Activated naive CD8-positive, alpha-beta T cell treated with anti-CD3 and anti-CD28 coated beads for 36 hours (primary cell): Measurements from ENCODE around the gene ARHGEF18. TPM values are rescaled to one million over a fixed set of nuclear protein-coding genes. Genes with fewer than 3 reads are reported as not detected.
"Not testable (repeated sequence)": the region's sequence is repeated elsewhere in the genome, so short reads cannot be mapped to it uniquely, and the experiment has no call there.

Source experiments
- DNase-seq: peaks from one replicate; pipeline ENCODE4 v3.0.0; 2021
- H3K27ac Mint-ChIP-seq: one replicate; pipeline ENCODE4 v1.8.0; 2022; ENCODE audit warnings: mild to moderate bottlenecking, moderate library complexity, mixed read lengths
- H3K27me3 Mint-ChIP-seq: one replicate; pipeline ENCODE4 v1.8.0; 2022; ENCODE audit warnings: mild to moderate bottlenecking, mixed read lengths
- H3K36me3 Mint-ChIP-seq: one replicate; pipeline ENCODE4 v1.8.0; 2021; ENCODE audit warnings: mild to moderate bottlenecking, mixed read lengths
- H3K4me1 Mint-ChIP-seq: one replicate; pipeline ENCODE4 v1.8.0; 2021; ENCODE audit warnings: mixed read lengths
- H3K4me3 Mint-ChIP-seq: one replicate; pipeline ENCODE4 v1.8.0; 2022; ENCODE audit warnings: mild to moderate bottlenecking, moderate library complexity, mixed read lengths
- H3K9me3 Mint-ChIP-seq: one replicate; pipeline ENCODE4 v1.8.0; 2022; ENCODE audit warnings: mixed read lengths
- total RNA-seq, 2 experiments: library from RNA; stranded (reverse); gene quantifications; one replicate each; pipeline ENCODE4 v1.2.3, GENCODE V29; 2021

Gene ARHGEF18
- total RNA-seq, 2 experiments from 2014 or later: 26.3 to 30.8 TPM

- peaks cover 21% of the 10 kb centered on the region for H3K4me1 Mint-ChIP-seq
- peak overlapping the region; percentile 56 for H3K27ac Mint-ChIP-seq
- H3K36me3 Mint-ChIP-seq: no peaks in the 10 kb centered on the region
- peaks cover 3% of the 10 kb centered on the region for H3K27me3 Mint-ChIP-seq
- H3K9me3 Mint-ChIP-seq: peaks cover 4% of the 10 kb centered on the region
- no peak for DNase-seq
- H3K4me3 Mint-ChIP-seq: no peak overlapping the region
Measured at GRCh38 chr19:7336321-7336973, 12.3 kb upstream of the ARHGEF18 start.

GRCh38 chr19:7337380-7338194 lies 11.2 kb upstream of the ARHGEF18 start:
- H3K36me3 Mint-ChIP-seq: no peaks in the 10 kb centered on the region

GRCh38 chr19:7340959-7341837 lies 7.5 kb upstream of the ARHGEF18 start:
- H3K27me3 Mint-ChIP-seq: peaks cover 3% of the 10 kb centered on the region
- H3K4me1 Mint-ChIP-seq: peaks cover 40% of the 10 kb centered on the region
- H3K9me3 Mint-ChIP-seq: peaks cover 4% of the 10 kb centered on the region
- H3K4me3 Mint-ChIP-seq: no peak overlapping the region
- no peak overlapping the region for H3K27ac Mint-ChIP-seq
- no peaks in the 10 kb centered on the region for H3K36me3 Mint-ChIP-seq
- peak; percentile 77 for DNase-seq

More at GRCh38 chr19:7337380-7338194, 11.2 kb upstream of the ARHGEF18 start:
- DNase-seq: peak; percentile 40
- H3K27ac Mint-ChIP-seq: peak overlapping the region; percentile 48
- peaks cover 3% of the 10 kb centered on the region for H3K27me3 Mint-ChIP-seq
- peaks cover 4% of the 10 kb centered on the region for H3K9me3 Mint-ChIP-seq
- no peak overlapping the region for H3K4me3 Mint-ChIP-seq
- peaks cover 21% of the 10 kb centered on the region for H3K4me1 Mint-ChIP-seq

GRCh38 chr19:7342143-7342542 lies 6.6 kb upstream of the ARHGEF18 start:
- Mint-ChIP-seq H3K4me1 (peaks cover 41% of the 10 kb centered on the region), H3K4me3 (no peak overlapping the region), H3K27ac (no peak overlapping the region), H3K27me3 (peaks cover 3% of the 10 kb centered on the region), H3K36me3 (no peaks in the 10 kb centered on the region), H3K9me3 (no peaks in the 10 kb centered on the region)
- no peak for DNase-seq

GRCh38 chr19:7346488-7346971 lies 2.2 kb upstream of the ARHGEF18 start:
- Mint-ChIP-seq H3K27ac (peak overlapping the region; percentile 89), H3K36me3 (peaks cover 11% of the 10 kb centered on the region), H3K4me3 (no peak overlapping the region), H3K4me1 (peaks cover 44% of the 10 kb centered on the region), H3K27me3 (no peaks in the 10 kb centered on the region), H3K9me3 (peaks cover 3% of the 10 kb centered on the region)
- DNase-seq: no peak

- peak overlapping the region; percentile 89 for H3K27ac Mint-ChIP-seq
- H3K4me3 Mint-ChIP-seq, H3K9me3 Mint-ChIP-seq, H3K27me3 Mint-ChIP-seq, DNase-seq: not testable (repeated sequence)
- peaks cover 44% of the 10 kb centered on the region for H3K4me1 Mint-ChIP-seq
- H3K36me3 Mint-ChIP-seq: peaks cover 15% of the 10 kb centered on the region
Measured at GRCh38 chr19:7346997-7347396, 1.7 kb upstream of the ARHGEF18 start.

- Mint-ChIP-seq H3K9me3 (peaks cover 8% of the 10 kb centered on the region), H3K27ac (peak overlapping the region; percentile 93), H3K4me3 (peak overlapping the region; percentile 80), H3K4me1 (peaks cover 47% of the 10 kb centered on the region), H3K27me3 (no peaks in the 10 kb centered on the region), H3K36me3 (peaks cover 22% of the 10 kb centered on the region)
- DNase-seq: no peak
Measured at GRCh38 chr19:7349231-7349591, 474 bp downstream of the ARHGEF18 start.

GRCh38 chr19:7349961-7350711 lies 1.4 kb downstream of the ARHGEF18 start:
- H3K27ac Mint-ChIP-seq: peak overlapping the region; percentile 93
- no peaks in the 10 kb centered on the region for H3K27me3 Mint-ChIP-seq
- H3K4me3 Mint-ChIP-seq: peak overlapping the region; percentile 80
- peaks cover 47% of the 10 kb centered on the region for H3K4me1 Mint-ChIP-seq
- DNase-seq: peak; percentile 44
- peaks cover 8% of the 10 kb centered on the region for H3K9me3 Mint-ChIP-seq
- H3K36me3 Mint-ChIP-seq: peaks cover 32% of the 10 kb centered on the region

- peaks cover 35% of the 10 kb centered on the region for H3K4me1 Mint-ChIP-seq
- peaks cover 34% of the 10 kb centered on the region for H3K36me3 Mint-ChIP-seq
Measured at GRCh38 chr19:7351861-7352260, 3.1 kb downstream of the ARHGEF18 start.

GRCh38 chr19:7355151-7355820 lies 6.5 kb downstream of the ARHGEF18 start:
- Mint-ChIP-seq H3K36me3 (peaks cover 40% of the 10 kb centered on the region), H3K27ac (peak overlapping the region; percentile 9), H3K4me3 (no peak overlapping the region), H3K4me1 (peaks cover 39% of the 10 kb centered on the region), H3K27me3 (no peaks in the 10 kb centered on the region), H3K9me3 (peaks cover 8% of the 10 kb centered on the region)
- DNase-seq: no peak

More at GRCh38 chr19:7351861-7352260, 3.1 kb downstream of the ARHGEF18 start:
- Mint-ChIP-seq H3K9me3 (peaks cover 8% of the 10 kb centered on the region), H3K27me3 (no peaks in the 10 kb centered on the region), H3K4me3 (no peak overlapping the region), H3K27ac (no peak overlapping the region)
- DNase-seq: no peak

- Mint-ChIP-seq H3K36me3 (peaks cover 37% of the 10 kb centered on the region), H3K4me3 (no peak overlapping the region), H3K9me3 (peaks cover 6% of the 10 kb centered on the region), H3K4me1 (peaks cover 40% of the 10 kb centered on the region), H3K27ac (no peak overlapping the region), H3K27me3 (no peaks in the 10 kb centered on the region)
- no peak for DNase-seq
Measured at GRCh38 chr19:7355871-7356270, 7.1 kb downstream of the ARHGEF18 start.

- H3K36me3 Mint-ChIP-seq: peaks cover 27% of the 10 kb centered on the region
- peak overlapping the region; percentile 36 for H3K27ac Mint-ChIP-seq
- H3K4me3 Mint-ChIP-seq: no peak overlapping the region
- peaks cover 2% of the 10 kb centered on the region for H3K9me3 Mint-ChIP-seq
- no peaks in the 10 kb centered on the region for H3K27me3 Mint-ChIP-seq
- H3K4me1 Mint-ChIP-seq: peaks cover 41% of the 10 kb centered on the region
- no peak for DNase-seq
Measured at GRCh38 chr19:7356899-7357627, 8.3 kb downstream of the ARHGEF18 start.

GRCh38 chr19:7358102-7358597 lies 9.4 kb downstream of the ARHGEF18 start:
- H3K4me1 Mint-ChIP-seq: peaks cover 44% of the 10 kb centered on the region
- H3K27me3 Mint-ChIP-seq: no peaks in the 10 kb centered on the region
- no peak overlapping the region for H3K4me3 Mint-ChIP-seq
- no peak overlapping the region for H3K27ac Mint-ChIP-seq
- H3K9me3 Mint-ChIP-seq: no peaks in the 10 kb centered on the region
- H3K36me3 Mint-ChIP-seq: peaks cover 25% of the 10 kb centered on the region
- no peak for DNase-seq
